Ovary (tissue), 9 donors: ENCODE data around the gene YOD1. TPM values are rescaled to one million over a fixed set of nuclear protein-coding genes. Genes with fewer than 3 reads are reported as not detected.

ENCODE experiments used
- DNase-seq, 5 donors: peaks; one replicate each; pipeline ENCODE4 v3.0.0-alpha.2; 2019 to 2020
- H3K27ac ChIP-seq, 2 donors: fragments of 200-600 bp; one replicate each; pipeline versions ENCODE4 v1.5.1 to v1.8.0; 2019 to 2022
- H3K27me3 ChIP-seq: fragments of 200-600 bp; one replicate; pipeline ENCODE4 v1.8.0; 2022
- H3K36me3 ChIP-seq: fragments of 200-600 bp; sonication (generic); one replicate; pipeline ENCODE4 v1.5.1; 2019
- H3K4me1 ChIP-seq: one replicate; pipeline ENCODE4 v1.8.1; 2013; ENCODE audit warnings: mild to moderate bottlenecking, moderate library complexity; ENCODE audit not compliant: insufficient read depth
- H3K4me3 ChIP-seq: fragments of 200-600 bp; sonication (generic); one replicate; pipeline ENCODE4 v1.5.1; 2017
- H3K9me3 ChIP-seq, 2 donors: fragments of 200-600 bp in 1 of 2; sonication (generic) in 1 of 2; one replicate each; pipeline versions ENCODE4 v1.5.1 to v1.8.1; 2013 to 2019; ENCODE audit warnings: mild to moderate bottlenecking in 1 of 2, moderate library complexity in 1 of 2
- EP300 ChIP-seq: sonication (generic); formaldehyde crosslinking; IDR thresholded peaks from one replicate; pipeline ENCODE4 v1.6.1; 2017; ENCODE audit warnings: antibody characterized with exemption
- POLR2A ChIP-seq: fragments of 450-650 bp; IDR thresholded peaks from one replicate; pipeline ENCODE4 v1.6.1; 2017; ENCODE audit warnings: antibody characterized with exemption, mild to moderate bottlenecking, moderate library complexity
- WGBS, 3 donors: extraction: QIAGEN DNeasy Blood & Tissue Kit in 1 of 3; methylation state at CpG; one replicate each; pipeline versions ENCODE4 v1.1.5 to v1.1.7; 2013 to 2017; 5-methylcytosine and 5-hydroxymethylcytosine counted together
- intact Hi-C, 4 donors: fragments of 100-400 bp; cut with DNase I; formaldehyde crosslinking; loops; one replicate each; pipeline versions ENCODE4 v1.11.0 to v1.15.1; 2022 to 2023
- polyA plus RNA-seq, 2 donors: library from polyadenylated mRNA; stranded (reverse); fragments of 200-250 nt in 1 of 2; fragments of 350-450 nt in 1 of 2; fragmentation: Illumina TruSeq in 1 of 2; extraction: RNeasy Lipid Tissue Mini Kit (QIAGEN cat#74804) in 1 of 2; gene quantifications; one replicate each; pipeline ENCODE4 v1.2.3, GENCODE V29; 2013 to 2014
- total RNA-seq, 7 donors: library from RNA; depleted of rRNA in 2 of 7; stranded (reverse); fragments of >200 nt in 2 of 7; fragmentation: NEBNext Ultra II Directional in 3 of 7; extraction: Animal tissue kit (Norgen Biotek cat#: 25700) in 3 of 7; gene quantifications; one replicate each; pipeline versions ENCODE4 v1.1.0 to v1.2.4, GENCODE V29; 2016 to 2023
- TF ChIP-seq, protein P1 (sequence below), 3 donors: fragments of 450-650 bp in 2 of 3; fragments of 200-600 bp in 1 of 3; IDR thresholded peaks; one replicate each; pipeline versions ENCODE4 v1.5.1 to v1.8.0; 2016 to 2022; ENCODE audit warnings: antibody characterized with exemption in 3 of 3, mild to moderate bottlenecking in 1 of 3
- donor health status: DM: no; HTN: no; CAD: no; lungs with moderate emphysema.
- donor health status: DM: no; HTN: no; CAD: no.
- donor health status: Bipolar disorder and iron deficiency.
- donor health status: DM: yes; HTN: yes; CAD: no.
- donor health status: DM: no; HTN: no; CAD: no.
- donor health status: DM: yes; HTN: yes; CAD: no.

YOD1 gene
- total and polyA plus RNA-seq, 9 donors = 2.2 to 8.4 (median 6.0) TPM

DNA sequence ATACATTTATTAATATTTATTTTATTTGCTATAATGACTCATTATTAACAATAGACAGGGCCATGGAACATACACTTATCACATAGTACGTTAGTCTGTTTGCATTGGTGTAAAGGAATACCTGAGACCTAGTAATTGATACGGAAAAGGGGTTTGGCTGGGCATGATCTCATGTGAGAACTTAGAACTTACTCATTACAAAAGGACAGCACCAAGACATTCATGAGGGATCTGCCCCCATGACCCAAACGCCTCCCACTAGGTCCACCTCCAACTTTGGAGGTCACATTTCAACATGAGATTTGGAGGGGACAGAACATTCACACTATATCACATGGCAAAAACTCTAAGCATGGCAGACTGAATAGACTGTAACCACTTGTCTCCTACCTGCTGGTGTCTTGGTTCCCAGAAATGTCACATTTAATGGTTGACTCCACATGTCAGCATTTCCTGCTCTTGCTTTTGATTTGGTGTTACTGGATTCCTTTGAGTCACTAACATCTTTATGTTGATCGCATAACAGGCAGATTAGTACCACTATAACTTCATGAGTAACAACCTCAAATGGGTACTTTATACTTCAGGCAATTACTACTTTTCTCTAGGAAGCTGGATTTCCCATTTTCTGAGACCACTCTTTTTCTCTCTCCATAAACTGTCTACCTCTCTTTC is 15.0 kb downstream of the YOD1 start:
- no peaks in the 10 kb centered on the region for H3K4me1 ChIP-seq
- TF ChIP-seq EP300 (no peak), POLR2A (no peak)
- TF ChIP-seq, protein P1, sequence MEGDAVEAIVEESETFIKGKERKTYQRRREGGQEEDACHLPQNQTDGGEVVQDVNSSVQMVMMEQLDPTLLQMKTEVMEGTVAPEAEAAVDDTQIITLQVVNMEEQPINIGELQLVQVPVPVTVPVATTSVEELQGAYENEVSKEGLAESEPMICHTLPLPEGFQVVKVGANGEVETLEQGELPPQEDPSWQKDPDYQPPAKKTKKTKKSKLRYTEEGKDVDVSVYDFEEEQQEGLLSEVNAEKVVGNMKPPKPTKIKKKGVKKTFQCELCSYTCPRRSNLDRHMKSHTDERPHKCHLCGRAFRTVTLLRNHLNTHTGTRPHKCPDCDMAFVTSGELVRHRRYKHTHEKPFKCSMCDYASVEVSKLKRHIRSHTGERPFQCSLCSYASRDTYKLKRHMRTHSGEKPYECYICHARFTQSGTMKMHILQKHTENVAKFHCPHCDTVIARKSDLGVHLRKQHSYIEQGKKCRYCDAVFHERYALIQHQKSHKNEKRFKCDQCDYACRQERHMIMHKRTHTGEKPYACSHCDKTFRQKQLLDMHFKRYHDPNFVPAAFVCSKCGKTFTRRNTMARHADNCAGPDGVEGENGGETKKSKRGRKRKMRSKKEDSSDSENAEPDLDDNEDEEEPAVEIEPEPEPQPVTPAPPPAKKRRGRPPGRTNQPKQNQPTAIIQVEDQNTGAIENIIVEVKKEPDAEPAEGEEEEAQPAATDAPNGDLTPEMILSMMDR (IDR thresholded peaks at IDR 0.05) = no peak
- WGBS, 3 donors = 87 to 97% (median 91%) methylated on average over 4 of the region's 4 CpGs
- H3K36me3 ChIP-seq = no peaks in the 10 kb centered on the region
- intact Hi-C loops = no loop called here
- H3K4me3 ChIP-seq = no peak overlapping the region
- no peak for DNase-seq
- no peaks in the 10 kb centered on the region for H3K27me3 ChIP-seq
- no peak overlapping the region for H3K27ac ChIP-seq
- no peaks in the 10 kb centered on the region for H3K9me3 ChIP-seq

- Histone ChIP-seq H3K27me3 (no peaks in the 10 kb centered on the region), H3K27ac (no peak overlapping the region), H3K4me3 (no peak overlapping the region), H3K36me3 (no peaks in the 10 kb centered on the region), H3K9me3 (no peaks in the 10 kb centered on the region), H3K4me1 (no peaks in the 10 kb centered on the region)
- no peak for DNase-seq
- no peak for TF ChIP-seq EP300
- TF ChIP-seq, protein P1 (IDR thresholded peaks at IDR 0.05) = no peak
- TF ChIP-seq POLR2A = no peak
- intact Hi-C loops = no loop called here
Measured at GRCh38 chr1:207034998-207035397, 16.0 kb downstream of the YOD1 start.

DNA sequence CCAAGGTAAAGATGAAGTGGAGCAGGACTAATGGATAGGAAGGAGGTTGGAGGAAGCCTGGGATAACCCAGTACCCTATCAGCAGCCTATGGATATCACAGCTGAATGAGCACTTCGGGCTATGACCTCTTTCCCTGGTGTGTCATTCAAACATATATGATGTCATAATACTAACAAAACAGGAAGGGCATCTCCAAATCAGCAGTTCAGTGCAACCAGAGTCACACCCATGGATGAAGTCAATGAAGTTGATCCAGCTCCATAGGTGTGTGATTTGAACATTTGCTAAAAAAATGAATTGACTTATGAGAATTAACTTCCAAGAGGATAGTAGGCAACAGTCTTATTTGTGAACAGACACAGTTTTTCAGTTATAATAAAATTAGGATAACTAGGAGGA is 16.8 kb downstream of the YOD1 start:
- no peaks in the 10 kb centered on the region for H3K27me3 ChIP-seq
- TF ChIP-seq, protein P1 (IDR thresholded peaks at IDR 0.05) = no peak
- TF ChIP-seq POLR2A (no peak), EP300 (no peak)
- H3K4me3 ChIP-seq = no peak overlapping the region
- H3K4me1 ChIP-seq = no peaks in the 10 kb centered on the region
- H3K36me3 ChIP-seq = no peaks in the 10 kb centered on the region
- intact Hi-C loops = no loop called here
- WGBS, 3 donors = 76 to 94% (median 88%) methylated on average over 1 of the region's 1 CpG
- H3K27ac ChIP-seq = no peak overlapping the region
- DNase-seq = no peak
- no peaks in the 10 kb centered on the region for H3K9me3 ChIP-seq

DNA sequence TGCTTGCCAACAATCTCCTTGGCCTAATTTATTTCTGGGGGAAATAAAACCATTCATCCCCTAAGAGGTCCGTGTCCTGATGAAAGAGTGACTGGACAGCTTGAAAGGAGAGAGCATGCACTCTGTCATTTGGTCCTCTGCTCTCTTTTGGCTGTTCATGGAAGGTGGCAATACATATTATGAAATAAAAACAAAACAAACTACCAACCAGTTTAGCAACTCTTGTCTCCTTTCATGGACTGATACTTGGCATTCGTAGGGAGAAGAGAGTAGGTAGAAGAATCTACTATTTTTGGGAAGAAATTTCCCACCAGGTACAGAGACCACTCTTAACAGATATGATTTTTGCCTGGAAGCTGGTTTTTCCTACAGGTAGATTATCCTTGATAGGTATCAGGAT is 17.7 kb downstream of the YOD1 start:
- H3K4me3 ChIP-seq = no peak overlapping the region
- no peak for DNase-seq
- H3K27me3 ChIP-seq = no peaks in the 10 kb centered on the region
- WGBS, 3 donors = 83 to 93% (median 90%) methylated on average over 2 of the region's 2 CpGs
- no peak for TF ChIP-seq POLR2A
- TF ChIP-seq EP300 = no peak
- TF ChIP-seq, protein P1 (IDR thresholded peaks at IDR 0.05) = no peak
- H3K27ac ChIP-seq = no peak overlapping the region
- no peaks in the 10 kb centered on the region for H3K4me1 ChIP-seq
- no peaks in the 10 kb centered on the region for H3K9me3 ChIP-seq
- no peaks in the 10 kb centered on the region for H3K36me3 ChIP-seq
- intact Hi-C loops = no loop called here
